Mucosa of rectum (tissue), 2 donors: ENCODE measurements around the gene SLC22A16.
A peak's percentile ranks its signal among the peaks of the same experiment; 100 is the strongest.

ENCODE experiments used
- H3K27ac ChIP-seq, 2 donors: one replicate each; pipeline ENCODE4 v1.7.0; 2013; ENCODE audit warnings: inconsistent platforms in 2 of 2, low read depth in 2 of 2, low read length in 2 of 2
- H3K27me3 ChIP-seq, 2 donors: one replicate each; pipeline ENCODE4 v1.7.0; 2013; ENCODE audit warnings: low read length in 2 of 2; ENCODE audit not compliant: control insufficient read depth in 2 of 2, insufficient read depth in 2 of 2
- H3K36me3 ChIP-seq, 2 donors: one replicate each; pipeline ENCODE4 v1.7.0; 2013; ENCODE audit warnings: low read length in 2 of 2; ENCODE audit not compliant: control insufficient read depth in 2 of 2, insufficient read depth in 2 of 2
- H3K4me1 ChIP-seq, 2 donors: one replicate each; pipeline ENCODE4 v1.7.0; 2013; ENCODE audit warnings: low read length in 2 of 2, mild to moderate bottlenecking in 1 of 2; ENCODE audit not compliant: control insufficient read depth in 2 of 2, insufficient read depth in 2 of 2
- H3K4me3 ChIP-seq, 2 donors: one replicate each; pipeline ENCODE4 v1.7.0; 2013; ENCODE audit warnings: low read length in 2 of 2
- H3K9ac ChIP-seq, 2 donors: one replicate each; pipeline ENCODE4 v1.7.0; 2013; ENCODE audit warnings: low read length in 2 of 2, low read depth in 1 of 2, mild to moderate bottlenecking in 1 of 2
- H3K9me3 ChIP-seq, 2 donors: one replicate each; pipeline ENCODE4 v1.7.0; 2013; ENCODE audit warnings: low read length in 2 of 2; ENCODE audit not compliant: control insufficient read depth in 2 of 2
- donor health status: healthy.
- donor health status: Normal muscosa, but diverticular disease.

SLC22A16 gene, protein sequence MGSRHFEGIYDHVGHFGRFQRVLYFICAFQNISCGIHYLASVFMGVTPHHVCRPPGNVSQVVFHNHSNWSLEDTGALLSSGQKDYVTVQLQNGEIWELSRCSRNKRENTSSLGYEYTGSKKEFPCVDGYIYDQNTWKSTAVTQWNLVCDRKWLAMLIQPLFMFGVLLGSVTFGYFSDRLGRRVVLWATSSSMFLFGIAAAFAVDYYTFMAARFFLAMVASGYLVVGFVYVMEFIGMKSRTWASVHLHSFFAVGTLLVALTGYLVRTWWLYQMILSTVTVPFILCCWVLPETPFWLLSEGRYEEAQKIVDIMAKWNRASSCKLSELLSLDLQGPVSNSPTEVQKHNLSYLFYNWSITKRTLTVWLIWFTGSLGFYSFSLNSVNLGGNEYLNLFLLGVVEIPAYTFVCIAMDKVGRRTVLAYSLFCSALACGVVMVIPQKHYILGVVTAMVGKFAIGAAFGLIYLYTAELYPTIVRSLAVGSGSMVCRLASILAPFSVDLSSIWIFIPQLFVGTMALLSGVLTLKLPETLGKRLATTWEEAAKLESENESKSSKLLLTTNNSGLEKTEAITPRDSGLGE

DNA sequence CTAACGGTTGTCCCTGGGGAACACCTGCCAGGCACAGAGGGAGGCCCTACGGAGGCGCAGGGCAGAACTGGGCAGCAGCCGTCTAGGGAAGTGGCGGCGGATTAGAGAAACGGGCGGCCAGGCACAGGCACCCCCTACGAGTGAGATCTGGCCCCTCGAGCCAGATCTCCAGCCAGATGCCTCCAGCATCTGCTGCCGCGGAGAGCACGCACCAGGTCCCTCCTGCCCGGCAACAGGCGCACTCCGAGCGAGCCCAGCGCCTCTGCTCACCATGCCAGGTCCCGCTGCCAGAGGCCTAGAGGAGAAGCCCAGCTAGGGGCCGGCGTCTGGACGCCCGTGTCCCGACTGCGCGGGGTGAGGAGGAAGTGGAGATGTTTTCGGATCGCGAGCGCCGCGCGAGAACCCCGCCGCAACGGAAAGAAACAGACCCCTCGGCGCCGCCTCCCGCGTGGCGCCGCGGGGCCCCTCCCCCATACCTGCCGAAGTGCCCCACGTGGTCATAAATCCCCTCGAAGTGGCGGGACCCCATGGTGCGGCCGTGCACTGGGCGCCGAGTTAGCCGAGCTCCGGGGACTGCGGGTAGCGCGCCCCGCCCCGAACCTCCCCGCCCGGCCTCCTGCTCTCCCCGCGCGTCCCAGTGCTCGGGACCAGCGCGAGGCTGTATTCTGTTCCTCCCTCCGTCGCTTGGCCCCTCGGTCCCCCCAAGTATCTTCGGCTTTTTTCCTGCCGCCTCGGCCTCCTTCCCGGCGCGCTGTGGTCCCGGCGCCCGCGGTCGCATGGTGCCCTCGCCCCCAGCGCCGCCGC lies at the start of gene SLC22A16:
TSS of gene SLC22A16 (minus strand) at position 568 of the 804 bp plus-strand sequence. CDS start at position 529, 39 bp downstream.
- Histone ChIP-seq H3K27me3 (peaks cover 6 to 12% of the 10 kb centered on the region in 2 donors), H3K27ac (no peak within 1 kb of the TSS), H3K4me1 (no peaks in the 10 kb centered on the region), H3K36me3 (no peaks in the 10 kb centered on the region), H3K9ac (no peak within 1 kb of the TSS), H3K4me3 (peak within 1 kb of the TSS in 1 of 2 donors; percentile 5), H3K9me3 (peaks cover 0 to 4% of the 10 kb centered on the region in 2 donors)

DNA sequence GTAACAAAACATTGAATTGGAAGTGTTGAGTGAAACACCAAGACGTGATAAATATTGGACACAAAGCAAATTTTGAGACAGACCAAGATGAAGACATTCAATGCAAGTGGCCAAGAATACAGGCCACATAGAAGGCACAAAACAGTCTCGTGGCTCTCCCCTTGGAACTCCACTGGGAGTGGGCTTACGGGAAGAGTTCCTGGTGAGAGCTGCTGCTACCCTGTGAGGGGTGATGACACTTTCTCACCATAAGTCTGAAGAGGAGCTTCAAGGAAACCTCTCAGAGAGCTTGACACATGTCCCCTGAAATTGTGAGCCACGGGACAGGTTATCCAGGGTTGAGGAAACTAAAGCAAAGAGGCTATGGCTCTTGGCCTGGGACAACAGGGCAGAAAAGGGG lies 48.6 kb upstream of the SLC22A16 start:
- no peaks in the 10 kb centered on the region for H3K27me3 ChIP-seq
- H3K36me3 ChIP-seq, result no peaks in the 10 kb centered on the region
- peaks cover 0 to 2% of the 10 kb centered on the region in 2 donors for H3K4me1 ChIP-seq
- H3K4me3 ChIP-seq, result no peak overlapping the region
- H3K27ac ChIP-seq, result no peak overlapping the region
- no peak overlapping the region for H3K9ac ChIP-seq
- no peaks in the 10 kb centered on the region for H3K9me3 ChIP-seq

DNA sequence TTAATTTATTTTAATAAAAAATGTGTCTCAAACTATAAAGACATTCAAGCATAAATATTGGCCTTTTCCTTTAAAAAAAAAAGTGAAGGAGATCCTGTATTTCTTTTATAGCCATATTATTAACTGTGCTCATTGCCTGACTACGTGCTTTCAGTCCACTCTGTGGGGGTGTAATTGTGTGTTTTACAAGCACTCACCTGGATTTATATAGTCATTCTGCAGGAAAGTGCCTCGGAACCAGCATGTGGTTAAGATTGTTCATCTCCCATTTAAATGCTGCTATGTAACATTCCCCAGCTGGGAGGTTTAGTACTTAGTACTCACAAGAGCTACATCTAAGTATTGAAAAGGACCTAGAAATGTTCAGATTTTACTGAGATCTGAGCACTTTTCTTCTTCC lies 47.9 kb upstream of the SLC22A16 start:
- no peak overlapping the region for H3K27ac ChIP-seq
- no peaks in the 10 kb centered on the region for H3K36me3 ChIP-seq
- H3K27me3 ChIP-seq, result no peaks in the 10 kb centered on the region
- no peak overlapping the region for H3K9ac ChIP-seq
- H3K4me1 ChIP-seq, result peaks cover 0 to 2% of the 10 kb centered on the region in 2 donors
- H3K9me3 ChIP-seq, result no peaks in the 10 kb centered on the region
- H3K4me3 ChIP-seq, result no peak overlapping the region

DNA sequence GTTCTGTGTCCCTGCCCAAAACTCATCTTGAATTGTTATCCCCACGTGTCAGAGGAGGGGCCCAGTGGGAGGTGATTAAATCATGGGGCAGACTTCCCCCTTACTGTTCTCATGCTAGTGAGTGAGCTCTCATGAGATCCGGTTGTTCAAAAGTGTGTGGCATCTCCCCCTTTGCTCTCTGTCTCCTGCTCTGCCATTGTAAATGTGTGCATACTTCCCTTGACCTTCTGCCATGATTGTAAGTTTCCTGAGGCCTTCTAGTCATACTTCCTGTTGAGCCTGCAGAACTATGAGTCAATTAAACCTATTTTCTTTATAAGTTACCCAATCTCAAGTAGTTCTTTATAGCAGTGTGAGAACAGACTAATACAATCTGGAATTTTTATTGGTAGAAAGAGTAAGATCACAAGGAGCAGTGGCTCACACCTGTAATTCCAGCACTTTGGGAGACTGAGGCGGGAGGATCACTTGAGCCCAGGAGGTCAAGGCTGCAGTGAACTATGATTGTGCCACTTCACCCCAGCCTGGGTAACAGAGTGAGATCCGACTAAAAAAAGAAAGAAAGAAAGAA lies 47.1 kb upstream of the SLC22A16 start:
- Histone ChIP-seq H3K36me3 (no peaks in the 10 kb centered on the region), H3K27me3 (no peaks in the 10 kb centered on the region), H3K4me1 (peaks cover 0 to 2% of the 10 kb centered on the region in 2 donors), H3K4me3 (no peak overlapping the region), H3K9me3 (no peaks in the 10 kb centered on the region), H3K9ac (no peak overlapping the region), H3K27ac (no peak overlapping the region)

DNA sequence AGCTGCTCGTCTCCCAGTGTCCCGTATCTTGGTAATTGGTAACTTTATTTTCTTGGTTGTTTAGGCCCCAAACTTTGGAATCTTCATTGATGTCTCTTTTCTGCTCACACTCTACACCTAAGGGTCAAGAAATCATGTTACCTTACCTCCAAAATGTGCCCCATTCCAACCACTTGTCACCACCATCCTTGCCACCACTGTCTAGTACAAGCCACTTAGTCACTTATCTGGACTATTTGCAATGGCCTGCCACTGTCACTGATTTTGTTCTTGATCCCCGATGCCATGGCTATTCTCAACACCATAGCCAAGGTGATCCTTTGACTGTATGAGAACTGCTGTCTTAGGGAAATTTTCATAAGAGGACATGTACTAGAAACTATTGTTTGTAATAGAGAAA lies 46.0 kb upstream of the SLC22A16 start:
- Histone ChIP-seq H3K4me1 (peaks cover 0 to 2% of the 10 kb centered on the region in 2 donors), H3K9me3 (no peaks in the 10 kb centered on the region), H3K9ac (no peak overlapping the region), H3K27ac (no peak overlapping the region), H3K36me3 (no peaks in the 10 kb centered on the region), H3K4me3 (no peak overlapping the region), H3K27me3 (no peaks in the 10 kb centered on the region)

DNA sequence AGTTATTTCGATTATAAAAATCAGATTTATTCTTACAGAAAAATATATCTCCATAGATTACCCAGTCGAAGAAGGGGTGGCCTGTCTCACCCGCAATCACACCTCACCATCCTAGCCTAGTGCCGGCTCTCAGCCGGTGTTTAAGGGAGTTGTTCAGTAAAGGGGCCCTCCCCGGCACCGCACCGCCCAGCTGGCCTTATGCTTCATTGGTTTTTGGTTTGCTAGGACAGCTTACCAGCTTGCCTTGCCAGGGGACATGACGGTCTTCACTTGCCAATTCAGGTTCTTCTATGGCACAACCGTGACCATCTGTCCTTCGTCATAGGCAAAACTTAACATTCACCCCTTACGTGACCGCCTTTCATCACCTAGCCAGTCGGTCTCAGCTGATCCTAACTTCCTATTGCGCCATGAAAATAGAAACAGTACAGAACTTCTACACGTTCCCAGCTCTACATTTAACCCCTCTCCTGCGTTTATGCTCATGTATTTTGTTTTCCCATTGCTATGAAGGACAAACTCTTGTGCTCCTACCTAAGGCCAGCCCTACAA lies 44.7 kb upstream of the SLC22A16 start:
- Histone ChIP-seq H3K9ac (no peak overlapping the region), H3K27ac (no peak overlapping the region), H3K4me1 (peaks cover 0 to 2% of the 10 kb centered on the region in 2 donors)

DNA sequence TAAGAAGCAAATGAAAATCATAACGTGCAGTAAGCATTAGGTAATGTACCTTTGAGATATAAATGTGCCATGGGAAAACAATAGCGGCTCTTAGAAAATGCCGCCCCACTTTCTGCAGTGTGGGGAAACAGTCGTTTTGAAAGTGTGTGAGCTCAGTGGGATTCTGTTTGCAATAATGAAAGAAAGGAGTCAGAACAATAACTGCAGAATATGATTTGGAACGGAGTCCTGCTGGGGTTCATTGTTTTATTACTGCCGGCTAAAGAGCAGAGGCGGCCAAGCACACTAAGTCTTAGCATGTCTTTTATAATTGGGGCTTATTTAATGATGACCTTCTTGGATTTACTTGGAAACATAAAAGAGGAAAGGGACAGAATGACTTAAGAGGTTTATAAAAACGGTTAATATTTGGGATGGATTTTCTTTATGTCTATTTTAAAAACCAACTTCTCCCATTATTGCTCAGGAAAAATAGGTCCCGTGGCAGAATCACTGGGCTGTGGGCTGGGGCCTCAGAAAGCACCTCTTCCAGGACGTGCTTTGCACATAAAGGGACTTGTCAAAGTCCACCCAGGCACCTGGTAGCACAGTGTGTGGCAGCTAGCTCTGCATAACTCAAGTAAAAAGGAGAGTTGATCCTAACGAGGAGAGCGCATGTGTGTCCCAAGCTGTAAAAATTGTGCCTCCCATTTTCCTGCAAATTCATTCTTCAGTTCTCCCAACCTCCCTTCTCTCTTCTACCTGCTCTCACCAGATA lies 44.0 kb upstream of the SLC22A16 start:
- H3K27ac ChIP-seq, result no peak overlapping the region
- no peaks in the 10 kb centered on the region for H3K27me3 ChIP-seq

More for the DNA sequence above, 44.7 kb upstream of the SLC22A16 start:
- Histone ChIP-seq H3K27me3 (no peaks in the 10 kb centered on the region), H3K9me3 (no peaks in the 10 kb centered on the region), H3K36me3 (no peaks in the 10 kb centered on the region), H3K4me3 (no peak overlapping the region)

DNA sequence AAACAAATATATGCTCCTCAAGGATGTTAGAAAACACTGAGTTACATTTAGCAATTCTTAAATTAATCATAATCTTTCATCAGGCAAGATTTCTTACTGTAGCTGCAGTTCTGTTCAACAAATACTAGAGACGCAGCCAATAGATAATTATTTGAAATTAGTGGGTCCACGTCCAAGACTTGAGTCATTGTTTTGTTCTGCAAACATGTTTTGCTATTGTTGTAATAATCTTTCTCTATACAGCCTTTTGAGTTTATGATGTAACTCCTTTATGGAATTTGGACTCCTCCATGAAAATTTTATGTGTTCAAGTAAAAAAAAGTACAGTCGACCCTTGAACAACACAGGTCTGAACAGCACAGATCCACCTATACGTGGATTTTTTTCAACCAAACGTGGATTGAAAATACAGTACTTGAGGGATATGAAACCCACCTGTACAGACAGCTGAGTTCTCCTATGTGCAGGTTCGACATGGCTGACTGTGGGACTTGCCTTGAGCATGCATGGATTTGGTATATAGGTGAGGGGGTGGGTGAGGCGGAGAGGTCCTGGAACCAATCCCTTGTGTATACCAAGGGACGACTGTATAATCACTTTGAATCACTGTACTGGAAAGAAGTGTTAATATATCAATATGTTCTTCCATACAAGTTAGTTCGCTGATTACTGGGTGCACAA lies 41.3 kb upstream of the SLC22A16 start:
- H3K4me1 ChIP-seq, result peaks cover 0 to 2% of the 10 kb centered on the region in 2 donors
- H3K27ac ChIP-seq, result no peak overlapping the region
- no peak overlapping the region for H3K4me3 ChIP-seq
- no peak overlapping the region for H3K9ac ChIP-seq
- H3K27me3 ChIP-seq, result no peaks in the 10 kb centered on the region
- no peaks in the 10 kb centered on the region for H3K36me3 ChIP-seq
- H3K9me3 ChIP-seq, result no peaks in the 10 kb centered on the region

More for the DNA sequence above, 44.0 kb upstream of the SLC22A16 start:
- Histone ChIP-seq H3K9me3 (no peaks in the 10 kb centered on the region), H3K9ac (no peak overlapping the region), H3K36me3 (no peaks in the 10 kb centered on the region), H3K4me3 (peak overlapping the region in 1 of 2 donors; percentile 20), H3K4me1 (peaks cover 0 to 2% of the 10 kb centered on the region in 2 donors)

DNA sequence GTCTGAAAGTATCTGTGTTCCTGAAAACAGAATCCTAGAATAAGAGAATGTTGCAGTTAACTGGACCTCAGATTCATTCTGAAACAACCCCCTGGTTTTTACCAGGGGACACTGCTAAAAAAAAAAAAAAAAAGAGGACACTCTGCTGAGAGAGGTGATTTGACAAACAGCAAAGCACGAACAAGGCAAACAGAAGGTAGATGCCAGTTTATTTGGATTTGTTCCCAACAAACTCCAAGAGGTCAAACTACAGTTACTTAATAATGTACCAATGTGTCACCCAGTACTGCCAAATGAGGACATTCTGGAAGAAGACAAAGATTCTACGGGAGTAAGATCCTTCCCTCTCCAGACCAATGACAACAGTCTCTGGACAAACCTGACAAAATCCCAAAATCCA lies 40.6 kb upstream of the SLC22A16 start:
- Histone ChIP-seq H3K9ac (no peak overlapping the region), H3K27me3 (no peaks in the 10 kb centered on the region), H3K36me3 (no peaks in the 10 kb centered on the region), H3K27ac (no peak overlapping the region), H3K4me1 (peaks cover 0 to 2% of the 10 kb centered on the region in 2 donors), H3K4me3 (no peak overlapping the region), H3K9me3 (no peaks in the 10 kb centered on the region)
